Measurements from ENCODE around the gene KLF1.
A peak's percentile ranks its signal among the peaks of the same experiment; 100 is the strongest.

The KLF1 gene

GRCh38 chr19:12913851-12914690, 27.1 kb upstream of the KLF1 start:
- DNase-seq (ENCODE audit: low read depth), result peak; percentile 96
- TF ChIP-seq CTCF (IDR thresholded peaks at IDR 0.05; ENCODE audit: low read depth, low read length) (no peak), POLR2A (IDR thresholded peaks at IDR 0.05; ENCODE audit: extremely low read depth, insufficient read length) (peak; percentile 40), MYC (IDR thresholded peaks at IDR 0.05; ENCODE audit: low read depth, low read length) (peak; percentile 73), MAX (IDR thresholded peaks at IDR 0.05; ENCODE audit: low read depth, low read length) (peak; percentile 84)
- peak overlapping the region; percentile 43 for H3K4me3 ChIP-seq (ENCODE audit: low read depth, low read length)

GRCh38 chr19:12913011-12913561, 26.1 kb upstream of the KLF1 start:
- peak overlapping the region; percentile 43 for H3K4me3 ChIP-seq (ENCODE audit: low read depth, low read length)
- TF ChIP-seq MYC (IDR thresholded peaks at IDR 0.05; ENCODE audit: low read depth, low read length) (no peak), MAX (IDR thresholded peaks at IDR 0.05; ENCODE audit: low read depth, low read length) (no peak), POLR2A (IDR thresholded peaks at IDR 0.05; ENCODE audit: extremely low read depth, insufficient read length) (no peak), CTCF (IDR thresholded peaks at IDR 0.05; ENCODE audit: low read depth, low read length) (no peak)
- no peak for DNase-seq (ENCODE audit: low read depth)

- H3K4me3 ChIP-seq (ENCODE audit: low read depth, low read length), result no peak overlapping the region
- no peak for TF ChIP-seq POLR2A (IDR thresholded peaks at IDR 0.05; ENCODE audit: extremely low read depth, insufficient read length)
- no peak for TF ChIP-seq MAX (IDR thresholded peaks at IDR 0.05; ENCODE audit: low read depth, low read length)
- TF ChIP-seq MYC (IDR thresholded peaks at IDR 0.05; ENCODE audit: low read depth, low read length), result no peak
- TF ChIP-seq CTCF (IDR thresholded peaks at IDR 0.05; ENCODE audit: low read depth, low read length), result no peak
- no peak for DNase-seq (ENCODE audit: low read depth)
These were observed 25.6 kb upstream of the KLF1 start for GRCh38 chr19:12912571-12912970.

GRCh38 chr19:12907166-12907565, 20.2 kb upstream of the KLF1 start:
- TF ChIP-seq CTCF (IDR thresholded peaks at IDR 0.05; ENCODE audit: low read depth, low read length), result no peak
- TF ChIP-seq MAX (IDR thresholded peaks at IDR 0.05; ENCODE audit: low read depth, low read length), result no peak
- TF ChIP-seq POLR2A (IDR thresholded peaks at IDR 0.05; ENCODE audit: extremely low read depth, insufficient read length), result no peak
- no peak for TF ChIP-seq MYC (IDR thresholded peaks at IDR 0.05; ENCODE audit: low read depth, low read length)
- H3K4me3 ChIP-seq (ENCODE audit: low read depth, low read length), result no peak overlapping the region
- DNase-seq (ENCODE audit: low read depth), result no peak

- no peak for DNase-seq (ENCODE audit: low read depth)
- TF ChIP-seq MAX (IDR thresholded peaks at IDR 0.05; ENCODE audit: low read depth, low read length) (no peak), MYC (IDR thresholded peaks at IDR 0.05; ENCODE audit: low read depth, low read length) (no peak), CTCF (IDR thresholded peaks at IDR 0.05; ENCODE audit: low read depth, low read length) (no peak), POLR2A (IDR thresholded peaks at IDR 0.05; ENCODE audit: extremely low read depth, insufficient read length) (no peak)
- H3K4me3 ChIP-seq (ENCODE audit: low read depth, low read length), result no peak overlapping the region
These were observed 13.0 kb upstream of the KLF1 start for GRCh38 chr19:12899891-12900518.
